CD4-positive, alpha-beta T cell treated with Interleukin-17A for 4 hours (primary cell): ENCODE measurements around the gene CCDC15.
"Not testable (repeated sequence)": the region's sequence is repeated elsewhere in the genome, so short reads cannot be mapped to it uniquely, and the experiment has no call there.

Experiments used
- DNase-seq: peaks from one replicate; pipeline ENCODE4 v3.0.0-alpha.2; 2020; ENCODE audit warnings: mixed read lengths

Gene CCDC15

GRCh38 chr11:125084057-125084416, 130.0 kb downstream of the CCDC15 start:
- no peak for DNase-seq

GRCh38 chr11:125084761-125085231, 130.8 kb downstream of the CCDC15 start:
- no peak for DNase-seq

- no peak for DNase-seq
Observed at GRCh38 chr11:125085301-125086081, 131.5 kb downstream of the CCDC15 start.

GRCh38 chr11:125086633-125087296, 132.8 kb downstream of the CCDC15 start:
- DNase-seq = no peak

GRCh38 chr11:125088123-125088522, 134.1 kb downstream of the CCDC15 start:
- DNase-seq = no peak

- no peak for DNase-seq
Observed at GRCh38 chr11:125088576-125089455, 134.8 kb downstream of the CCDC15 start.

- DNase-seq = not testable (repeated sequence)
Observed at GRCh38 chr11:125089481-125089880, 135.5 kb downstream of the CCDC15 start.

- not testable (repeated sequence) for DNase-seq
Observed at GRCh38 chr11:125090151-125090550, 136.1 kb downstream of the CCDC15 start.

GRCh38 chr11:125090816-125091215, 136.8 kb downstream of the CCDC15 start:
- DNase-seq = no peak
